ENCODE data around the gene FN3KRP. TPM values are rescaled to one million over a fixed set of nuclear protein-coding genes. Genes with fewer than 3 reads are reported as not detected.

The FN3KRP gene
- polyA plus RNA-seq, 3 donors = 16.5 to 24.8 (median 23.2) TPM

GRCh38 chr17:82689077-82689476 is 27.4 kb upstream of the FN3KRP start:
- H3K36me3 ChIP-seq (replicated peaks in 1 of 2; ENCODE audit: control insufficient read depth in 1 of 2, insufficient read depth in 2 of 2, low read length in 2 of 2) = no peaks in the 10 kb centered on the region
- H2AFZ ChIP-seq (ENCODE audit: insufficient read depth, low read depth, low read length, poor library complexity, severe bottlenecking) = no peak overlapping the region
- no peak for DNase-seq
- H3K27me3 Mint-ChIP-seq (ENCODE audit: low read depth in 3 of 3) = peaks cover 0 to 2% (median 2%) of the 10 kb centered on the region in 3 donors
- H3K4me3 Mint-ChIP-seq = no peak overlapping the region
- H3K27ac ChIP-seq (ENCODE audit: low read depth in 1 of 2, low read length in 2 of 2) = no peak overlapping the region
- H3K27ac Mint-ChIP-seq = no peak overlapping the region
- TF ChIP-seq CTCF (IDR thresholded peaks at IDR 0.05) = no peak
- no peak overlapping the region for H3K4me3 ChIP-seq (replicated peaks in 1 of 3; ENCODE audit: low read depth in 2 of 3, low read length in 3 of 3)
- H3K4me1 Mint-ChIP-seq = peaks cover 2% of the 10 kb centered on the region
- no peaks in the 10 kb centered on the region for H3K27me3 ChIP-seq (ENCODE audit: control insufficient read depth in 2 of 2, insufficient read depth in 2 of 2, low read length in 2 of 2)
- no peak overlapping the region for H3K4me2 ChIP-seq (replicated peaks; ENCODE audit: extremely low read depth, low read length, poor library complexity, severe bottlenecking)
- peaks cover 0 to 2% of the 10 kb centered on the region in 2 donors for H3K9me3 ChIP-seq (replicated peaks in 1 of 2; ENCODE audit: control insufficient read depth in 1 of 2, insufficient read depth in 1 of 2, low read length in 2 of 2)
- H3K36me3 Mint-ChIP-seq = no peaks in the 10 kb centered on the region
- no peaks in the 10 kb centered on the region for H4K20me1 ChIP-seq (ENCODE audit: insufficient read depth, low read length)
- no peaks in the 10 kb centered on the region for H3K79me2 ChIP-seq (ENCODE audit: insufficient read depth, low read length)
- peaks cover 0 to 9% (median 4%) of the 10 kb centered on the region in 7 donors for H3K9me3 Mint-ChIP-seq
- H3K9ac ChIP-seq (ENCODE audit: insufficient read depth, low read length, poor library complexity, severe bottlenecking) = no peak overlapping the region
- intact Hi-C loops (cut with micrococcal nuclease) = no loop called here
- WGBS (ENCODE audit: insufficient coverage) = 96% methylated on average over 7 of the region's 8 CpGs
- peaks cover 0 to 3% of the 10 kb centered on the region in 2 donors for H3K4me1 ChIP-seq (ENCODE audit: control insufficient read depth in 1 of 2, insufficient read depth in 2 of 2, low read length in 2 of 2)

GRCh38 chr17:82690786-82691489 is 25.6 kb upstream of the FN3KRP start:
- Mint-ChIP-seq H3K27me3 (ENCODE audit: low read depth in 3 of 3) (peaks cover 6 to 11% (median 8%) of the 10 kb centered on the region in 3 donors), H3K36me3 (peaks cover 0 to 6% of the 10 kb centered on the region in 2 donors), H3K9me3 (peaks cover 9 to 27% (median 22%) of the 10 kb centered on the region in 7 donors), H3K4me3 (no peak overlapping the region), H3K4me1 (no peaks in the 10 kb centered on the region), H3K27ac (no peak overlapping the region)
- no peak overlapping the region for H3K9ac ChIP-seq (ENCODE audit: insufficient read depth, low read length, poor library complexity, severe bottlenecking)
- H3K4me1 ChIP-seq (ENCODE audit: control insufficient read depth in 1 of 2, insufficient read depth in 2 of 2, low read length in 2 of 2) = no peaks in the 10 kb centered on the region
- H4K20me1 ChIP-seq (ENCODE audit: insufficient read depth, low read length) = no peaks in the 10 kb centered on the region
- TF ChIP-seq CTCF (IDR thresholded peaks at IDR 0.05) = no peak
- no peaks in the 10 kb centered on the region for H3K27me3 ChIP-seq (ENCODE audit: control insufficient read depth in 2 of 2, insufficient read depth in 2 of 2, low read length in 2 of 2)
- 84% methylated on average over 12 of the region's 18 CpGs for WGBS (ENCODE audit: insufficient coverage)
- no peaks in the 10 kb centered on the region for H3K79me2 ChIP-seq (ENCODE audit: insufficient read depth, low read length)
- DNase-seq = no peak
- no peak overlapping the region for H3K4me2 ChIP-seq (replicated peaks; ENCODE audit: extremely low read depth, low read length, poor library complexity, severe bottlenecking)
- intact Hi-C loops (cut with micrococcal nuclease) = loop anchor here in 1 of 2 donors (10.0 kb wide), 1 partner anchor 236 kb away; the partner anchor contains the start of genes CYBC1 and NARF
- H3K9me3 ChIP-seq (replicated peaks in 1 of 2; ENCODE audit: control insufficient read depth in 1 of 2, insufficient read depth in 1 of 2, low read length in 2 of 2) = peaks cover 9 to 17% of the 10 kb centered on the region in 2 donors
- H3K36me3 ChIP-seq (replicated peaks in 1 of 2; ENCODE audit: control insufficient read depth in 1 of 2, insufficient read depth in 2 of 2, low read length in 2 of 2) = no peaks in the 10 kb centered on the region
- H3K27ac ChIP-seq (ENCODE audit: low read depth in 1 of 2, low read length in 2 of 2) = no peak overlapping the region
- no peak overlapping the region for H3K4me3 ChIP-seq (replicated peaks in 1 of 3; ENCODE audit: low read depth in 2 of 3, low read length in 3 of 3)
- H2AFZ ChIP-seq (ENCODE audit: insufficient read depth, low read depth, low read length, poor library complexity, severe bottlenecking) = no peak overlapping the region

Data from CD14-positive monocyte (primary cell).